Skeletal muscle satellite cell (primary cell): ENCODE measurements around the gene PFDN4.
A peak's percentile ranks its signal among the peaks of the same experiment; 100 is the strongest.

Experiments
- H3K27me3 ChIP-seq: 2 replicates; pipeline ENCODE4 v1.7.0; 2013; ENCODE audit warnings: low read length; ENCODE audit not compliant: control insufficient read depth, insufficient read depth
- H3K36me3 ChIP-seq: 2 replicates; pipeline ENCODE4 v1.7.0; 2013; ENCODE audit warnings: mild to moderate bottlenecking, control low read depth, low read length; ENCODE audit not compliant: insufficient read depth
- H3K4me1 ChIP-seq: 2 replicates; pipeline ENCODE4 v1.7.0; 2013; ENCODE audit warnings: low read length; ENCODE audit not compliant: control insufficient read depth, insufficient read depth
- H3K4me2 ChIP-seq: 2 replicates; pipeline ENCODE4 v1.7.0; 2013; ENCODE audit warnings: mild to moderate bottlenecking, low read length
- H3K4me3 ChIP-seq: 2 replicates; pipeline ENCODE4 v1.7.0; 2013; ENCODE audit warnings: low read length
- H3K9ac ChIP-seq: 2 replicates; pipeline ENCODE4 v1.7.0; 2013; ENCODE audit warnings: mild to moderate bottlenecking, low read depth, low read length, moderate library complexity
- H3K9me3 ChIP-seq: replicated peaks from 2 replicates; pipeline ENCODE4 v1.7.0; 2013; ENCODE audit warnings: mild to moderate bottlenecking, control low read depth, low read length

Gene PFDN4

GRCh38 chr20:54166987-54167662 is 40.8 kb upstream of the PFDN4 start:
- Histone ChIP-seq H3K36me3 (no peaks in the 10 kb centered on the region), H3K27me3 (peaks cover 67% of the 10 kb centered on the region), H3K4me3 (no peak overlapping the region)

GRCh38 chr20:54167909-54168872 is 39.7 kb upstream of the PFDN4 start:
- no peaks in the 10 kb centered on the region for H3K36me3 ChIP-seq
- peaks cover 67% of the 10 kb centered on the region for H3K27me3 ChIP-seq
- no peaks in the 10 kb centered on the region for H3K9me3 ChIP-seq
- no peak overlapping the region for H3K4me3 ChIP-seq
- H3K4me1 ChIP-seq = no peaks in the 10 kb centered on the region
- no peak overlapping the region for H3K4me2 ChIP-seq
- H3K9ac ChIP-seq = no peak overlapping the region

More at GRCh38 chr20:54166987-54167662, 40.8 kb upstream of the PFDN4 start:
- Histone ChIP-seq H3K4me1 (no peaks in the 10 kb centered on the region), H3K9ac (no peak overlapping the region), H3K4me2 (no peak overlapping the region), H3K9me3 (no peaks in the 10 kb centered on the region)

GRCh38 chr20:54168961-54169862 is 38.7 kb upstream of the PFDN4 start:
- no peak overlapping the region for H3K9ac ChIP-seq
- no peaks in the 10 kb centered on the region for H3K9me3 ChIP-seq
- no peaks in the 10 kb centered on the region for H3K36me3 ChIP-seq
- H3K4me3 ChIP-seq = no peak overlapping the region
- H3K27me3 ChIP-seq = peaks cover 71% of the 10 kb centered on the region
- no peaks in the 10 kb centered on the region for H3K4me1 ChIP-seq
- no peak overlapping the region for H3K4me2 ChIP-seq

- Histone ChIP-seq H3K4me1 (no peaks in the 10 kb centered on the region), H3K4me2 (no peak overlapping the region), H3K36me3 (no peaks in the 10 kb centered on the region), H3K9ac (no peak overlapping the region), H3K4me3 (no peak overlapping the region), H3K27me3 (peaks cover 75% of the 10 kb centered on the region), H3K9me3 (no peaks in the 10 kb centered on the region)
These were observed 37.8 kb upstream of the PFDN4 start for GRCh38 chr20:54170026-54170471.

- Histone ChIP-seq H3K4me3 (no peak overlapping the region), H3K9ac (no peak overlapping the region), H3K9me3 (no peaks in the 10 kb centered on the region), H3K4me1 (no peaks in the 10 kb centered on the region), H3K27me3 (peaks cover 76% of the 10 kb centered on the region), H3K4me2 (no peak overlapping the region), H3K36me3 (no peaks in the 10 kb centered on the region)
These were observed 36.9 kb upstream of the PFDN4 start for GRCh38 chr20:54170963-54171362.

GRCh38 chr20:54172532-54172855 is 35.4 kb upstream of the PFDN4 start:
- H3K4me1 ChIP-seq = no peaks in the 10 kb centered on the region
- no peak overlapping the region for H3K4me3 ChIP-seq
- H3K36me3 ChIP-seq = no peaks in the 10 kb centered on the region
- H3K9ac ChIP-seq = no peak overlapping the region
- H3K4me2 ChIP-seq = no peak overlapping the region
- H3K27me3 ChIP-seq = peaks cover 75% of the 10 kb centered on the region
- no peaks in the 10 kb centered on the region for H3K9me3 ChIP-seq

- Histone ChIP-seq H3K36me3 (no peaks in the 10 kb centered on the region), H3K4me3 (no peak overlapping the region), H3K9ac (no peak overlapping the region), H3K9me3 (no peaks in the 10 kb centered on the region), H3K4me1 (no peaks in the 10 kb centered on the region), H3K27me3 (peaks cover 71% of the 10 kb centered on the region), H3K4me2 (no peak overlapping the region)
These were observed 34.8 kb upstream of the PFDN4 start for GRCh38 chr20:54172856-54173652.

- Histone ChIP-seq H3K27me3 (peaks cover 66% of the 10 kb centered on the region), H3K9ac (no peak within 1 kb of the TSS), H3K36me3 (no peaks in the 10 kb centered on the region), H3K4me1 (no peaks in the 10 kb centered on the region), H3K9me3 (no peaks in the 10 kb centered on the region), H3K4me3 (no peak within 1 kb of the TSS), H3K4me2 (peak within 1 kb of the TSS; percentile 58)
These were observed 34.0 kb upstream of the PFDN4 start, which contains the start of gene CYP24A1 for GRCh38 chr20:54173653-54174456. TSS of gene CYP24A1 (minus strand) at chr20:54173986. CDS start at chr20:54173579, 407 bp downstream.

- Histone ChIP-seq H3K4me2 (peak overlapping the region; percentile 58), H3K4me1 (no peaks in the 10 kb centered on the region), H3K4me3 (no peak overlapping the region), H3K9me3 (no peaks in the 10 kb centered on the region), H3K27me3 (peaks cover 58% of the 10 kb centered on the region), H3K36me3 (no peaks in the 10 kb centered on the region), H3K9ac (no peak overlapping the region)
These were observed 33.3 kb upstream of the PFDN4 start for GRCh38 chr20:54174457-54175175.
